ENCODE measurements around the gene VGLL4. TPM values are rescaled to one million over a fixed set of nuclear protein-coding genes. Genes with fewer than 3 reads are reported as not detected.

VGLL4 gene
- total RNA-seq, 1 experiment from 2014 or later, result 26.9 TPM

DNA sequence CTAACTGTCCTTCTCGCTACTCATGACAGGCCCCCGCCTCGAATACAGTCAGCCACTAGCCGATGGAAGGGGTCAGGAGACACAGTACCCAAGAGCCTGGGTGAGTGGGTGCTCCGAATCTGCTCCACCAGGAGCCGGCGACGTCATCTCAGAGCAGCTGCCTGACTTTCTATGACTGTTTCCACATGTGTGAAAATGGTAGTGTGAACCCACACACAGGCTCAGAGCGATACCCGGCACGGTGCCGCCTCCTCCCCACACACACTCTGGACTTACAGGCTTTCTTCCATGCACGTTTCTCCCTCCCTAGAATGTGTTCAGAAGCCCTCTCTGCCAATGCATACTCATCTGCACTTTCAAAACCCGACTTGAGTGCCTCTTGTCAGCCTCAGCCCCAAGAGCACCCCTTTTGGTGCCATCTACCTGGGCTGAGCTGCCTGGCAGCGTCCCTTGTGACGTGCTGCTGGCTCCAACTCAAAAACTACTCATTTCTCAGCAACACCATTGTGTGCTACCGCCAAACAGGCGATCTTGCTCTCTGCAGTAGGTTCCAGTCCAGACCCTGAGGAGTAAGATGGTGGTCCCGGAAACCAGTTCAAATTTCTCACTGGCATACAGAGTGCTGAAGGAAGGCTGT, 29.7 kb downstream of the VGLL4 start:
- ATAC-seq (no peak), DNase-seq (ENCODE audit: low read depth, low spot score) (no peak)
- ChIA-PET POLR2A (no interaction called here), RAD21 (ENCODE audit: low non-redundant PET in 1 of 2, low total read pairs in 2 of 2, uncharacterized antibody in 2 of 2, unreplicated experiment in 2 of 2) (no interaction called here), CTCF (no interaction called here)
- H3K27ac ChIP-seq (ENCODE audit: low read depth, low read length), result no peak overlapping the region
- H3K4me2 ChIP-seq (ENCODE audit: low read length), result no peak overlapping the region
- H2AFZ ChIP-seq (ENCODE audit: low read depth, low read length, poor library complexity, severe bottlenecking), result no peak overlapping the region
- no peaks in the 10 kb centered on the region; the same call in 1 of the 2 replicates for H4K20me1 ChIP-seq (ENCODE audit: insufficient read depth)
- H3K4me1 ChIP-seq (ENCODE audit: control insufficient read depth in 1 of 2, insufficient read depth in 2 of 2, low read length in 2 of 2), result no peaks in the 10 kb centered on the region
- H3K9me2 ChIP-seq (ENCODE audit: insufficient read depth), result no peaks in the 10 kb centered on the region
- H3K79me2 ChIP-seq (ENCODE audit: insufficient read depth, low read length), result peaks cover 11% of the 10 kb centered on the region
- no peak overlapping the region for H3K4me3 ChIP-seq (replicated peaks in 1 of 2; ENCODE audit: low read depth in 1 of 2, low read length in 2 of 2)
- TF ChIP-seq EZH2phosphoT487 (IDR thresholded peaks at IDR 0.05; ENCODE audit: borderline replicate concordance), result no peak
- TF ChIP-seq, protein P1, sequence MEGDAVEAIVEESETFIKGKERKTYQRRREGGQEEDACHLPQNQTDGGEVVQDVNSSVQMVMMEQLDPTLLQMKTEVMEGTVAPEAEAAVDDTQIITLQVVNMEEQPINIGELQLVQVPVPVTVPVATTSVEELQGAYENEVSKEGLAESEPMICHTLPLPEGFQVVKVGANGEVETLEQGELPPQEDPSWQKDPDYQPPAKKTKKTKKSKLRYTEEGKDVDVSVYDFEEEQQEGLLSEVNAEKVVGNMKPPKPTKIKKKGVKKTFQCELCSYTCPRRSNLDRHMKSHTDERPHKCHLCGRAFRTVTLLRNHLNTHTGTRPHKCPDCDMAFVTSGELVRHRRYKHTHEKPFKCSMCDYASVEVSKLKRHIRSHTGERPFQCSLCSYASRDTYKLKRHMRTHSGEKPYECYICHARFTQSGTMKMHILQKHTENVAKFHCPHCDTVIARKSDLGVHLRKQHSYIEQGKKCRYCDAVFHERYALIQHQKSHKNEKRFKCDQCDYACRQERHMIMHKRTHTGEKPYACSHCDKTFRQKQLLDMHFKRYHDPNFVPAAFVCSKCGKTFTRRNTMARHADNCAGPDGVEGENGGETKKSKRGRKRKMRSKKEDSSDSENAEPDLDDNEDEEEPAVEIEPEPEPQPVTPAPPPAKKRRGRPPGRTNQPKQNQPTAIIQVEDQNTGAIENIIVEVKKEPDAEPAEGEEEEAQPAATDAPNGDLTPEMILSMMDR (IDR thresholded peaks at IDR 0.05 in 2 of 3, conservative IDR thresholded peaks at IDR 0.05 in 1 of 3; ENCODE audit: borderline replicate concordance in 1 of 3, insufficient read depth in 1 of 3, low read depth in 2 of 3, low read length in 2 of 3), result no peak
- no peak for TF ChIP-seq SP1 (IDR thresholded peaks at IDR 0.05; ENCODE audit: low read depth)
- TF ChIP-seq RAD21 (IDR thresholded peaks at IDR 0.05; ENCODE audit: low read depth), result no peak
- TF ChIP-seq, protein P2, sequence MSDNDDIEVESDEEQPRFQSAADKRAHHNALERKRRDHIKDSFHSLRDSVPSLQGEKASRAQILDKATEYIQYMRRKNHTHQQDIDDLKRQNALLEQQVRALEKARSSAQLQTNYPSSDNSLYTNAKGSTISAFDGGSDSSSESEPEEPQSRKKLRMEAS (IDR thresholded peaks at IDR 0.05), result no peak
- no peak for TF ChIP-seq POLR2AphosphoS5 (IDR thresholded peaks at IDR 0.05; ENCODE audit: low read depth, low read length)
- no peak for TF ChIP-seq SRF (IDR thresholded peaks at IDR 0.05; ENCODE audit: low read depth)
- H3K9ac ChIP-seq (ENCODE audit: low read length), result no peak overlapping the region
- intact Hi-C loops (cut with micrococcal nuclease), result no loop called here
- H3K36me3 ChIP-seq (ENCODE audit: control insufficient read depth in 1 of 2, insufficient read depth in 2 of 2, low read length in 2 of 2), result no peaks in the 10 kb centered on the region
- H3K27me3 ChIP-seq (ENCODE audit: insufficient read depth, low read length), result no peaks in the 10 kb centered on the region
- BruUV-seq (replicated peaks), result no TSS peak
- H3K9me3 ChIP-seq (ENCODE audit: control insufficient read depth in 1 of 2, insufficient read depth in 1 of 2, low read depth in 1 of 2, low read length in 2 of 2), result no peaks in the 10 kb centered on the region

DNA sequence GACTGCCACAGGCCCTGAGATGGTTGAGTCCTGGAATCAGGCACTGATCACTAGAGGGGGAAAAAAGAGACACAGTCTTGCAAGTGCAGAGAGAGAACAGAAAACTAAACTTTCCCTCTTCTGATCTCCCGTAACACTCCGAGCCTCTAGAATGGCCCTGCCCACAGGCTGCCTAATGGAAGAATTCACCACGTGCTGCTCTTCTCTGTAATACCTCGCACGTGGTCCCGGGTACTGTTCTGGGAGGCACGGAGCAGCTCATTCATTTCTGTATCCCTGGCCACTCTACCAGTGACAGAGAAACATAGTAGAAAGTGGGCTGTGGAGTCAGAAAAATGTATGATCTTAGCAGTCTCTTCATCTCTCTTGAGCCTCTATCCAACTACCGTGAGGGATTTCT, 30.4 kb downstream of the VGLL4 start:
- ChIA-PET RAD21 (ENCODE audit: low non-redundant PET in 1 of 2, low total read pairs in 2 of 2, uncharacterized antibody in 2 of 2, unreplicated experiment in 2 of 2) (no interaction called here), CTCF (no interaction called here), POLR2A (no interaction called here)
- no peak for ATAC-seq
- peaks cover 5% of the 10 kb centered on the region for H3K79me2 ChIP-seq (ENCODE audit: insufficient read depth, low read length)
- H3K36me3 ChIP-seq (ENCODE audit: control insufficient read depth in 1 of 2, insufficient read depth in 2 of 2, low read length in 2 of 2), result no peaks in the 10 kb centered on the region
- no TSS peak for BruUV-seq (replicated peaks)
- no peak overlapping the region for H3K27ac ChIP-seq (ENCODE audit: low read depth, low read length)
- H3K4me1 ChIP-seq (ENCODE audit: control insufficient read depth in 1 of 2, insufficient read depth in 2 of 2, low read length in 2 of 2), result no peaks in the 10 kb centered on the region
- H3K4me3 ChIP-seq (replicated peaks in 1 of 2; ENCODE audit: low read depth in 1 of 2, low read length in 2 of 2), result no peak overlapping the region
- H2AFZ ChIP-seq (ENCODE audit: low read depth, low read length, poor library complexity, severe bottlenecking), result no peak overlapping the region
- intact Hi-C loops (cut with micrococcal nuclease), result no loop called here
- H3K9me3 ChIP-seq (ENCODE audit: control insufficient read depth in 1 of 2, insufficient read depth in 1 of 2, low read depth in 1 of 2, low read length in 2 of 2), result no peaks in the 10 kb centered on the region
- no peaks in the 10 kb centered on the region for H3K9me2 ChIP-seq (ENCODE audit: insufficient read depth)
- H4K20me1 ChIP-seq (ENCODE audit: insufficient read depth), result no peaks in the 10 kb centered on the region; the same call in 1 of the 2 replicates
- no peak for DNase-seq (ENCODE audit: low read depth, low spot score)
- TF ChIP-seq YY1 (IDR thresholded peaks at IDR 0.05; ENCODE audit: extremely low read depth, insufficient replicate concordance, low read depth, low read length), result no peak
- TF ChIP-seq POLR2AphosphoS5 (IDR thresholded peaks at IDR 0.05; ENCODE audit: low read depth, low read length), result no peak
- TF ChIP-seq SIN3A (IDR thresholded peaks at IDR 0.05; ENCODE audit: low read depth), result no peak
- TF ChIP-seq SRF (IDR thresholded peaks at IDR 0.05; ENCODE audit: low read depth), result no peak
- no peak for TF ChIP-seq CBX3 (IDR thresholded peaks at IDR 0.05; ENCODE audit: low read depth)
- no peak for TF ChIP-seq SP1 (IDR thresholded peaks at IDR 0.05; ENCODE audit: low read depth)
- H3K4me2 ChIP-seq (ENCODE audit: low read length), result no peak overlapping the region
- no peak overlapping the region for H3K9ac ChIP-seq (ENCODE audit: low read length)
- H3K27me3 ChIP-seq (ENCODE audit: insufficient read depth, low read length), result no peaks in the 10 kb centered on the region
